Measurements from ENCODE around the gene TNFSF13B. TPM values are rescaled to one million over a fixed set of nuclear protein-coding genes. Genes with fewer than 3 reads are reported as not detected.

Gene TNFSF13B
- total and polyA plus RNA-seq, 2 of the 8 experiments (the other 6 are each of a cell fraction or from before 2014, with no cell fraction given): not detected

DNA sequence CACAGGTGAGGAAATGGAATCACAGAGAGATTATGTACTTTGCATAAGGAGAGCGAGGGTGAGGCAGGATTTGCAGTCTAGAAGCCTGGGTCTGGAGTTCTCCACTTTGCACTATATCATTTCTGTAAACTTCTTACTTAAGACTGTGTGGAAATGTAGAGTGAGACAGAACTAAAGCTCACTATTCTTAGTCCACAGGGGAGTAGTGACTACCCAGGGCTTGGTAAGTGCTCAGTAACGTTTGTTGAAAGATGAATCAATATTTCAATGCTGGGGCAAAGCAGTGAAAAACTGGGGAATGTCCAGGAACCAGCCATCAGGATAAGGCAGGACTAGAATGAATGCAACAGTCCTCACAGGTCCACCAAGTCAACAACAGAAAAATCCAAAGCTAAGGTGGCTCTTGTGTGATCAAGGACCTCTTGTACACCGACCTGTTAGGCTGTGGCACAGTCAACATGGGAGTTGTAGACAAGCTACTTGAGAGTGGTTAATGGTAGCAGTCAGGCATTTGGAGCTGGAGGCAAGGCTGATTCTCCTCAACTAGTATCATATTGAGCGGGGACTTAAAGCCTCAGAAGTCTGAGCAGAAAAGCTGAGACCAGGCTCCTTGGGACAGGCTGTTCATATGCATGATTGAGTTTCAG lies 929 bp upstream of the TNFSF13B start:
- H4K5ac ChIP-seq (ENCODE audit: insufficient read length, low read depth, low read length): no peak overlapping the region
- no peak overlapping the region for H3K4me3 ChIP-seq (ENCODE audit: extremely low read depth in 1 of 4, insufficient read depth in 2 of 4, low read depth in 3 of 4, low read length in 4 of 4)
- no peak for DNase-seq (ENCODE audit: low read depth in 1 of 2, low spot score in 2 of 2)
- no peaks in the 10 kb centered on the region for H3K27me3 ChIP-seq (replicated peaks in 1 of 4; ENCODE audit: control insufficient read depth in 3 of 4, extremely low read depth in 1 of 4, insufficient read depth in 3 of 4, low read length in 3 of 4)
- FAIRE-seq: no peak
- no peak overlapping the region for H4K91ac ChIP-seq (replicated peaks; ENCODE audit: insufficient read length, low read length)
- no peaks in the 10 kb centered on the region for H3K9me3 ChIP-seq (ENCODE audit: insufficient read depth in 2 of 2, low read depth in 1 of 2, low read length in 1 of 2)
- H2BK120ac ChIP-seq (replicated peaks; ENCODE audit: low read depth, low read length): no peak overlapping the region
- no peak overlapping the region for H3K4me2 ChIP-seq (ENCODE audit: insufficient read depth in 1 of 2, low read depth in 2 of 2, low read length in 2 of 2)
- H2AFZ ChIP-seq (ENCODE audit: low read length): no peak overlapping the region
- no peak overlapping the region for H2AK5ac ChIP-seq (ENCODE audit: low read depth, low read length)
- H3K36me3 ChIP-seq (ENCODE audit: control insufficient read depth in 2 of 4, insufficient read depth in 4 of 4, low read length in 3 of 4): no peaks in the 10 kb centered on the region; a peak in 1 of 8 replicates
- no peak overlapping the region for H3K56ac ChIP-seq (replicated peaks; ENCODE audit: insufficient read length, low read depth, low read length)
- no peaks in the 10 kb centered on the region for H3K79me2 ChIP-seq (ENCODE audit: control insufficient read depth in 1 of 2, insufficient read depth in 2 of 2, low read length in 2 of 2)
- H3K23ac ChIP-seq (ENCODE audit: insufficient read length): no peak overlapping the region
- WGBS, 2 experiments (ENCODE audit: extremely low coverage in 1 of 2, insufficient coverage in 1 of 2, insufficient read length in 1 of 2, insufficient replicate concordance in 2 of 2, low coverage in 1 of 2, low lambda C conversion rate in 2 of 2, missing lambda C conversion rate in 1 of 2): 77% methylated on average over 4 of the region's 4 CpGs; no CpG with 5 or more reads in 1 of the 2 experiments
- no peaks in the 10 kb centered on the region; a peak in 1 of 7 replicates for H3K4me1 ChIP-seq (replicated peaks in 1 of 4; ENCODE audit: control insufficient read depth in 3 of 4, insufficient read depth in 4 of 4, low read length in 3 of 4)
- H3K23me2 ChIP-seq (ENCODE audit: low read depth, low read length): no peaks in the 10 kb centered on the region; the same call in 1 of the 2 replicates
- no peak overlapping the region for H2BK12ac ChIP-seq (ENCODE audit: low read depth, low read length)
- no peak overlapping the region for H2BK5ac ChIP-seq (ENCODE audit: low read depth, low read length)
- no peak overlapping the region for H4K8ac ChIP-seq (ENCODE audit: extremely low read depth, insufficient read depth, low read length)
- no peaks in the 10 kb centered on the region for H4K20me1 ChIP-seq (replicated peaks in 1 of 2; ENCODE audit: control insufficient read depth in 1 of 2, insufficient read depth in 2 of 2, low read length in 2 of 2)
- H3K79me1 ChIP-seq (ENCODE audit: low read depth, low read length): no peaks in the 10 kb centered on the region
- H3K27ac ChIP-seq (ENCODE audit: low read depth, low read length): no peak overlapping the region
- H3K4ac ChIP-seq (replicated peaks; ENCODE audit: insufficient read length, low read depth, low read length): no peak overlapping the region
- H2BK20ac ChIP-seq (ENCODE audit: low read length): no peak overlapping the region
- ChIA-PET POLR2A (ENCODE audit: partially characterized antibody) (no interaction called here), CTCF (ENCODE audit: partially characterized antibody) (interaction anchor here (0.8 to 1.1 kb wide), 2 partner anchors 17 to 37 kb away, joined by 3 read pairs; no protein-coding TSS in a partner anchor)
- H3K14ac ChIP-seq (ENCODE audit: insufficient read length): no peak overlapping the region
- H2BK15ac ChIP-seq (ENCODE audit: low read length): no peak overlapping the region
- H3K9ac ChIP-seq (replicated peaks in 1 of 4; ENCODE audit: extremely low read depth in 1 of 4, low read depth in 3 of 4, low read length in 3 of 4): no peak overlapping the region
- no peak overlapping the region for H3K18ac ChIP-seq (ENCODE audit: extremely low read depth, low read length)
- no peak for TF ChIP-seq KDM4A (IDR thresholded peaks at IDR 0.05; ENCODE audit: low read depth, low read length, severe bottlenecking)
- no peak for TF ChIP-seq JUND (IDR thresholded peaks at IDR 0.05; ENCODE audit: low read length)
- no peak for TF ChIP-seq SP1 (IDR thresholded peaks at IDR 0.05; ENCODE audit: low read depth, low read length)
- no peak for TF ChIP-seq RAD21 (IDR thresholded peaks at IDR 0.05 in 1 of 2, conservative IDR thresholded peaks at IDR 0.05 in 1 of 2; ENCODE audit: low read depth in 2 of 2, low read length in 2 of 2)
- no peak for TF ChIP-seq CBX5 (IDR thresholded peaks at IDR 0.05; ENCODE audit: low read depth, low read length)
- TF ChIP-seq GABPA (IDR thresholded peaks at IDR 0.05; ENCODE audit: borderline replicate concordance, insufficient read depth, low read length): no peak
- TF ChIP-seq JUN (IDR thresholded peaks at IDR 0.05; ENCODE audit: low read depth, low read length): no peak
- no peak for TF ChIP-seq TAF1 (IDR thresholded peaks at IDR 0.05; ENCODE audit: low read depth, low read length)
- TF ChIP-seq, protein P1, sequence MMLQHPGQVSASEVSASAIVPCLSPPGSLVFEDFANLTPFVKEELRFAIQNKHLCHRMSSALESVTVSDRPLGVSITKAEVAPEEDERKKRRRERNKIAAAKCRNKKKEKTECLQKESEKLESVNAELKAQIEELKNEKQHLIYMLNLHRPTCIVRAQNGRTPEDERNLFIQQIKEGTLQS (IDR thresholded peaks at IDR 0.05; ENCODE audit: insufficient read depth, low read depth, low read length): no peak
- no peak for TF ChIP-seq SRF (IDR thresholded peaks at IDR 0.05; ENCODE audit: low read depth, low read length)

Data from H1 (cell line).